22Rv1 (cell line): ENCODE measurements around the gene IDI2.

Experiments
- H3K27ac ChIP-seq: fragments of 450-650 bp; 2 replicates; pipeline ENCODE4 v1.5.1; 2017
- CTCF ChIP-seq: fragments of 450-650 bp; IDR thresholded peaks from 2 replicates; pipeline ENCODE4 v1.5.1; 2017; ENCODE audit warnings: mild to moderate bottlenecking
- ZFX ChIP-seq: fragments of 450-650 bp; IDR thresholded peaks from 2 replicates; pipeline ENCODE4 v1.6.1; 2017; ENCODE audit warnings: antibody characterized with exemption, borderline replicate concordance

IDI2 gene

DNA sequence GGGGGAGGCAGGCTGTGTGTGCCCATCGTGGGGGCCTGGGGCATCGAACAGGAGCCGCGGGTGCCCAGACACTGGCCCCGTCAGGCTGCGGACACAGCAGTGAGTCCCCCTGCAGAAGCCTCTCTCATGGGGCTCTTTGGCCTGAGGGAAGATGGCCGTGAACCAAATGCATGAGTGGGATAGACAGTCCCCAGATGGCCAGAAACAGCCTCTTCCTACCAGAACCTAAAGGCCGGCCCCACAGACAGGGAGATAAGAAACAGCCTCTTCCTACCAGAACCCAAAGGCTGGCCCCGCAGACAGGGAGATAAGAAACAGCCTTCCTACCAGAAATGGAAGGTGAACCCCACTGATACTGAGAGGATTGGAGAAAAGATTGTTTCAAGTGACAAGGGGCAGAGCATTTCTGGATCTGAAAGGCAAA, 16.6 kb downstream of the IDI2 start:
- TF ChIP-seq ZFX (no peak), CTCF (no peak)
- no peak overlapping the region for H3K27ac ChIP-seq

- TF ChIP-seq ZFX: no peak
- no peak for TF ChIP-seq CTCF
- H3K27ac ChIP-seq: no peak overlapping the region
These were observed 18.1 kb downstream of the IDI2 start for GRCh38 chr10:1007583-1007982.

DNA sequence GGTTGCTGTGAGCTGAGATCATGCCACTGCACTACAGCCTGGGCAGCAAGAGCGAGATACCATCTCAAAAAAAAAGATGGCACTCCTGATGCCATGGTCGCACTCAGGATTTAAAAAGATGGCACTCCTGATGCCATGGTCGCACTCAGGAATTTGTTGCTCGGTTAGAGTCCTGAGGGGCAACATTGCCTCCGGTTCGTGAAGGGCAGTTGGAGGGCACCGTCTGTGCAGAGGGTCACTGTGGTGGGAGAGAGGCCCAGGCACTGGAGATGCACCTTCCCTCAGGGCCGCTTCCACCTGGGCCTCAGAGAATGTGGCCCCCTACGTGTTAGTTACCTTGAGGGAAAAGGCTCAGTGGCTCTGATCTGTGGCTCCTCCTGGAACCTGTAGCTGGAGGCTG, 19.1 kb downstream of the IDI2 start:
- no peak overlapping the region for H3K27ac ChIP-seq

DNA sequence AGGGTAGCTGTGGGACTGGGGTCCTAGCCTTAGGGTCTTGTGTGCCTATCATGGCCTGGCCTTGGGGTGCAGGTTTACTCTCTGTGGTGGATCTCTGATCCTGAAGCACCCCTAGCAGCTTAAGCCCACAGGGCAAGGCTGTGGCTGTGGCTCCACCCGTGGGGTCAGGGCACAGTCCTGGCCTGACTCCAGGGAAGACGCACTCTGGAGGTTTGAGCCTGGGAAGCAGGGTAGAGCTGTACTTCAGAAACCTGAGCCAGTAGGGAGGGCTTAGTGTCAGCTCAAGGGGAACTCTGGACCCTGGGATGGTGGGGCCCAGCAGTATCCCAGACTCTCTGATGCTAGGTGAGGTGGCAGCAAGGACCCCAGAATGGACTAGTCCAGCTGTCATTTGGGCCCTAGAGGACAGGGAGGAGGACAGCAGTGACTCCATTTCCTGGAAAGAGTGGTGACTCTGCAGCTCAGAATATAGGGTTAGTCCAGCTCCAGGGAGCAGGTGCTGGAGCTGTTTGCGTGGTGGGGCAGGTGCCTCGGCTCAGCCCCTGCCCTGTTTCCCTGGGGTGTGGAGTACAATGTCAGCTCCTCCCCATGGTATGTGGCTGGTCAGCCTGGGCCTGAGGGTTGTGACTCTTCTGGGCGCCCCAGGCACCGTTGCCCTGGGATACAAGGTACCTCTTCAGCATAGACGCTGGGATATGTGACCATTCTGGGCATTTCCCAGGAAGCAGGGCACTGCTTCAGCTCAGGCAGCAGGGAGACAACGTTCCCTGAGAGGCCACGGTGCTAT, 21.6 kb downstream of the IDI2 start:
- TF ChIP-seq CTCF (no peak), ZFX (no peak)
- no peak overlapping the region for H3K27ac ChIP-seq

More for the DNA sequence above, 19.1 kb downstream of the IDI2 start:
- TF ChIP-seq ZFX (no peak), CTCF (no peak)

DNA sequence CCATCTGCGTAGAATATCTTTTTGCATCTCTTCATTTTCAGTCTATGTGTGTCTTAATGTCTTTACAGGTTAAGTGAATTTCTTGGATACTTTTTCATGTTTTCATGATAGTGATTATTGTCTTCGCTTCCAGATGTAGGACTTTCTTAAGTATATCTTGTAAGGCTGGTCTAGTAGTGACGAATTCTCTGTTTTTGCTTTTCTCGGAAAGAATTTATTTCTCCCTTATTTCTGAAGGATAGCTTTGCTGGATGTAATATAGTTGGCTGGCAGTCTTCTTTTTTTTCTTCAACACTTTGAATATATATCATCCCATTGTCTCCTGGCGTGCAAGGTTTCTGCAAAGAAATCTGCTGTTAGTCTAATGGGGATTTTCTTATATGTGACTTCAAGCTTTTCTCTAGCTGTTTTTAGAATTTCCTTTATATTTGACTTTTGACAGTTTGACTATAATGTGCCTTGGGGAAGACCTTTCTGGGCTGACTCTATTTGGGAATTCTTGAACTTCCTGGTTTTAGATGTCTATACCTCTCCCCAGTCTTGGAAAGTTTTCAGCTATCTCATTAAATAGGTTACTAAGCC, 23.1 kb downstream of the IDI2 start:
- TF ChIP-seq CTCF: no peak
- TF ChIP-seq ZFX: no peak
- H3K27ac ChIP-seq: no peak overlapping the region

GRCh38 chr10:997266-998022, 28.2 kb downstream of the IDI2 start:
- no peak overlapping the region for H3K27ac ChIP-seq
- TF ChIP-seq CTCF (no peak), ZFX (no peak)
